Occipital lobe (tissue), 2 donors: ENCODE measurements around the gene ZNF335. TPM values are rescaled to one million over a fixed set of nuclear protein-coding genes. Genes with fewer than 3 reads are reported as not detected.
"Not testable (repeated sequence)": the region's sequence is repeated elsewhere in the genome, so short reads cannot be mapped to it uniquely, and the experiment has no call there.

Experiments used
- DNase-seq: peaks from one replicate; lab custom pipeline; 2025; lab: John Stamatoyannopoulos, UW
- total RNA-seq: library from RNA; depleted of rRNA; stranded (reverse); fragments of >200 nt; gene quantifications from one replicate; pipeline ENCODE4 v1.2.3, GENCODE V29; 2014

The ZNF335 gene
- total RNA-seq, 1 donor from 2014 or later, result 13.9 TPM

DNA sequence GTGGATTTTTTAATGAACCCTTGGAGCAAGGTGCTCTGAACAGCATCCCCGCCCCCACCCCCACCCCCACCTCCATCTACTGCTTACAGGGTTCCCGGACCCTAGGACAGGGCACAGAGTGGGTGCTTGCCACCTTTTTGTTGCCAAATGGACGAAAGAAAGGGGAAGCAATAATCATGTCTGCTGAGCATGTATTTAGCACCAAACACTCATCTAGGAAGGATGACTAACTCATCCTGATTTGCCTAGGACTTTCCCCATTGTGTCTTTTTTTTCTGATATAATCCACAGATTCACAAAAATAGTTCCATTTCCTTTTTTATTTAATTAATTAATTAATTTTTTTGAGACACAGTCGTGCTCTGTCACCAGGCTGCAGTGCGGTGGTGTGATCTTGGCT is 58.9 kb downstream of the ZNF335 start:
- no peak for DNase-seq

DNA sequence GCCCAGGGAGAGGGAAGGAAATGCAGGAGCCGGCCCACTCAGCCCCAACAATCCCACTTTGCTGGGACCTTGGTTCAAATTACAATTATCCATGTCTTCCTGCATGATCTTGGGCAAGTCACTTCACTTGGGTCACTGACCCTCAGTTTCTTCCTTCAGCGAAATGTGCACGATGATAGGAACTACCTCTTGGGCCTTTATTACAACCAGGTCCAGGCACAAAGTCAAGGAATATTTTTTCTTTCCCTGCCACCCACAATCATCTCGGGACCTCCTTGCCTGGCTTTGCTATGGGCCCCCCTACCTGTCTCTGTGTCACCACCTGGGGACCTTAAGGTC is 59.7 kb downstream of the ZNF335 start:
- no peak for DNase-seq

DNA sequence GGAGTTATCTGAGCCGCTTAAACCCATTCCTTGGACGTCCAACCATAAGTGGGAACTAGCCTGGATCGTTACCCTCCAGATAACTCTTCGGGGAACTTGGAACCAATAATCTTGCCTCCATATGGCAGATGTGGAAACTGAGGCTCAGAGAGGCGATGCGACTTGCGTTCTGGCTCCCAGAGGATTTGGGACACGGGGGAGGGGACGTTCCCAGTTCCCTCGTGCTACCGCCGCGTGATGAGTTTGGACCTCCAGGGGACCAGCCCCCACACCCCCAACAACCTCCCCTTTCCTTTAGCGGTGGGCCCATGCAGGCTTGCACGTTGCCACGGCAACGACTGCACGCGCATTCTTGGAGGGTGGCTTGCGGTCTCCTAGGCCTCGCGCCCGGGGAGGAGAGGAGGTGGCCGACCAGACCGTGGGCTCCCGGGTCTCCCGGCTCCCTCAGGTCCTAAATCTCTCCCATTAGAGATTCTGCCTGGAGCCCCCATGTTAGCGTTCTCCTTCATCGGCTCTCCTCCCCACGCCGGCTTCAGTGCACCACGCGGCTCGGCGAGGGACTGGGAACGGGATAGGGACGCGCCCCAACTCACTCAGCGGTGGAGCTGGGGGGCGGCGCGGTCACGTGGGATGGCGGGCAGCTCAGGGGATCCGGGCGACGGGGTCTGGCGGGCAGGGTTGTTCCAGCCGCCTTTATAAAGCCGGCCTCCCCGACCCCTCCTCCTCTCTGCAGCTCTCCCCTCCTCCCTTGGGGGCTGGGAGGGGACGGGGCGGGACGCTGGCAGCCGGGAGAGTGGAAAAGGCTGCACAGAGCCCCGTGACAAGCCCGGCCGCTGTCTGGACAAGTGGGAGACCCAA is 60.3 kb downstream of the ZNF335 start, which contains the start of gene PLTP:
Gene PLTP, minus strand, starts transcription at position 670 of the 858 bp plus-strand sequence. CDS start 703 bp downstream, outside the sequence.
- DNase-seq, result peak; percentile 44

DNA sequence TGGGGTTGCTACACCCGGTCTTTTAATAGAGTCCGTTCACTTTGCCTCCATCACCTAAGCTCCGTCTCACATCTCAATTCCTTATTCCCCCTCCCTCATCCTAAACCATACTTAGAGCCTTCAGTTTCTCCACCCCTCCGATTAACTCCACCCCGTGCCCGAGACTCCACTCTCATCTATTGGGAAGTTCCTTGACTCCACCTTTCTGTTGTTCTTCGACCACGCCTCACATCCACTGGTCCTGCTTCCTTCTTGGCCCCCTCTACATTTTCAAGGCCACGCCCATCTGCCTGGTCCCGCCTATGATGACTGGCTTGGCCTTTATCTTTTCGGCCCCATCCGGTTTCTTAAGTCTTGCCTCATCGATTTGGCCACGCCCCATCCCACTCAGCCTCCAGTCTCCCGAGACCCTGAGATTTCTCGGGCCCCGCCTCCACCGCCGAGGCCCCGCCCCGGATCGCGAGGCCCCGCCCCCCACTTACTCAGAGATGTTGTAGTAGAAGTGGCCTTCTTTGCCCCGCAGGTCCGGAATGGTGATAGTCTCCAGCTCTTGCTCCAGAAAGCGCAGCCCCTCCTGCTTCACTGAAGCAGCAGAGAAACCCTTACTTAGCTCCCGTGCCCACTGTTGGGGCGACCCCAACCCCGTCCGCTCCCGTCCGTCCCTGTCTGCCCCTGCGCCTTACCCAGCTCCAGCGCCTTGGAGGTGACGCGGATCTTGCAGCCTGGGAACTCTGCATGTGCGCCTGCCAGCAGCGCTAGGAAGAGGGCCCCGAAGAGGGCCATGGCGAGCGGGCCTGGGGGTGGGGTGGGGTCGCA is 61.1 kb downstream of the ZNF335 start:
- DNase-seq, result peak; percentile 77

DNA sequence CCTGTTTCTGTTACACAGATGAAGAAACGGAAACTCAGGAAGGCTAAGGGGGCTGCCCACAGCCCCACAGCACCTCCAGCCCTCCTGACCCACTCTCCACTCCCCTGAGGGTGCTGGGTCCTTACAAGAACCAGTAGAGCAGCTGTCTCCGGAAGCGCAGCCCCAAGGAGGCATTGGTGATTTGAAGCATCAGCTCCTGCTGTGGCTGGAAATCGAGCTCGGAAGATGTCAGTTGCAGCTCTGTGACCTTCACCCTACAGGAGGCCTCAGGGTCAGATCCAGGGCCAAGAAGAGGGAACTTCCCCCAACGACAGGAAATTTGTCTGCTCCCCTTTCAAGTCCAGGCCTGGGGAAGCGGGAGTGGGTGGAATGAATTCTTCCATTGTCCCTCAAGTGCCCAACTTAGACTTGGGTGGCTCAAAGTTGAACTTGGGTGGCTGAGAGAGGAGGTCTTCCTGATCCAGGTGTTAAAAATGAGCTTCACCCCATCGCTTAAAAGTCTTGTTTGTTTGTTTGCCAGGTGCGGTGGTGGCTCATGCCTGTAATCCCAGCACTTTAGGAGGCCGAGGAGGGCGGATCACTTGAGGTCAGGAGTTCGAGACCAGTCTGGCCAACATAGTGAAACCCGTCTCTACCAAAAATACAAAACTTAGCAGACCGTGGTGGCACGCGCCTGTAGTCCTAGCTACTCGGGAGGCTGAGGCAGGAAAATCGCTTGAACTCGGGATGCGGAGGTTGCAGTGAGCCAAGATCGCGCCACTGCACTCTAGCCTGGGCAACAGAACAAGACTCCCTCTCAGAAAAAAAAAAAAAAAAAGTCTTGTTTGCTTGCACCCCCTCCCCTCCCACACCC is 62.0 kb downstream of the ZNF335 start:
- no peak for DNase-seq

DNA sequence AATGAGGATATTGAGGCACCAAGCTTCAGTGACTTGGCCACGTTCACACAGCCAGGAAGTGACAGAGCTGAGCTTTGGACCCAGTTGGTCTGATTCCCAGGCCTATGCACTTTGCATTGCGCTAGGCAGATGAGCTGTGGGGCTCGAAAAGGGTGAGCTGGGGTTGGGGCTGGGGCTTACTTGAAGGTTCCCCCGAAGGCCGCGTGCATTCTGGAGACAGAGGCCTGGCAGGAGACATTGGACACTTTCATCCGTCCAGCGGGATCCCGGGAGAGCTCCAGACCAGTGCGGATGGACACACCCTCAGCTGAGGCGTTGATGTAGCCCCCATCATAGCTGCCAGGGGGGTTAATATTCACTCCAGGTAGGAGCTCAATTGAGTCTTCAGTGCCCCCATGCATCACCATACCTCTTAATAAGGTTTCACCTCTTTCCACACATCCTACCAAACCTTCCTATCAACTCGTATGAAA is 62.6 kb downstream of the ZNF335 start:
- no peak for DNase-seq

DNA sequence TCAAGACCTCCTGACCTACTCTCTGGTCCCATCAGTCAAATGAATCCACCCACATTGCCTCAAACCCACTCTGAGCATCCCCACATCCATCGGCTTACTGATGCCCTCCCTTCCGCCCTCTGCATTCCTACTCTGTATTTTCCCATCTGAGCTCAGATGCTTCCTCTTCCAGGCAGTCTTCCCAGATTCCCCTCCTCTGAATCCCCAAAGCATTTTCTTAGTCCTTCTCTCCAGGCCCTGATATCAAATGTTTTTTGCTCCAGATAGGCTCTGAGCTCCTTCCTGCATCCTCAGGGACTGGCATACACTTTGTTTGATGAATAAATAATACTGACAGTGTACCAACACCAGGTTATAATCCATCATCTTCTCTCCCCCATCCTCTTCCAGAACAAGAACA is 63.9 kb downstream of the ZNF335 start:
- no peak for DNase-seq

DNA sequence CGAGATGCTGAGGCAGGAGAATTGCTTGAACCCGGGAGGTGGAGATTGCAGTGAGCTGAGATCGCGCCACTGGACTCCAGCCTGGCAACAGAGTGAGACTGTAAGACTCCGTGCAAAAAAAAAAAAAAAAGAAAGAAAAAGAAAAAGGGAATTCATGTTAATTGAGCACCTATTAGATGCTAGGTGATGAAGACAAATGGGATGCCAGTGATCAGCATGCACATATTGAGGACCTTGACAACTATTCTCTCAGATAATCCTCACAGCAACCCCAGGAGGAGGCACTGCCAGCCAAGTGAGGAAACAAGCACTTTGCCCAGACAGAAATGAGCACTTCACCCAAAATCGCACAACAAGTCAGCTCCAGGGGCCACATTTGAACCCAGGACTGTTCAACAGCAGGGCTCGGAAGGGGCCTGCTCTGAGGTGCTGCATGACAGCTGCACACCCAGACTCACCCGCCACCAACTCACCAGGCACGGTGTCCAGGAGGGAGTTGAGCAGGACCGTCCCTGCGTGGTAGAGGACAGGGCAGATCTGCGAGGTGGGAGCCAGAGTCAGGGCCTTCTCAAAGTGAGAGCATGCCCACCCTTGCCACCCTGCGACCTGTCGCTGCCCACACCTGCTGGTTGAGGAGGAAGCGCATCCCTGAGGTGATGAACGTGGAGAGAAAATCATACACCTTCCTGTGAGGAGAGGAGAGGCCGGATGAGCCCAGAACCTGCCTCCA is 64.6 kb downstream of the ZNF335 start:
- no peak for DNase-seq

DNA sequence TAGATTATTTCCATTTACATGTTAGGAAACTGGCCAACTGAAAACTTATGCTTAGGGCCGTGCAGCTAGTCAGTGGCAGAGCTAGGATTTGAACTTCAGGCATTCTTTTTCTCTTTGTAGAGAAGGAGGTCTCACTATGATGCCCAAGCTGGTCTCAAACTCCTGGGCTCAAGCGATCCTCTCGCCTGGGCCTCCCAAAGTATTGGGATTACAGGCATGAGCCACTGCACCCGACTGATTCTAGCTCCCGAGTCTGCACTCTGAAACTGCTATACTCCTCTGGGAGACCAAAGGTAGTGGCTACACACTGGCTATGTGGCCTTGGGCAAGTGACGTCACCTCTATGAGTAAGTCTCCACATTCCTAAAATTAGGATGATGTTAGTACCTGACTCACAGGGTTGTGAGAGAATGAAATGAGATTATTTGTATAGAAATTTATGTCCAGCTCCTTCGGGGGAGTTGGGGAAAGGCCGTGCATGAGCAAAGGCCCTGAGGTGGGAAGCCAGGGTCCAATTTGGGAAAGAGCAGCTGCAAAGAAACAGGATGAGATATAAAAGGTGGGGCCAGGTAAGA is 66.4 kb downstream of the ZNF335 start:
- DNase-seq, result no peak

DNA sequence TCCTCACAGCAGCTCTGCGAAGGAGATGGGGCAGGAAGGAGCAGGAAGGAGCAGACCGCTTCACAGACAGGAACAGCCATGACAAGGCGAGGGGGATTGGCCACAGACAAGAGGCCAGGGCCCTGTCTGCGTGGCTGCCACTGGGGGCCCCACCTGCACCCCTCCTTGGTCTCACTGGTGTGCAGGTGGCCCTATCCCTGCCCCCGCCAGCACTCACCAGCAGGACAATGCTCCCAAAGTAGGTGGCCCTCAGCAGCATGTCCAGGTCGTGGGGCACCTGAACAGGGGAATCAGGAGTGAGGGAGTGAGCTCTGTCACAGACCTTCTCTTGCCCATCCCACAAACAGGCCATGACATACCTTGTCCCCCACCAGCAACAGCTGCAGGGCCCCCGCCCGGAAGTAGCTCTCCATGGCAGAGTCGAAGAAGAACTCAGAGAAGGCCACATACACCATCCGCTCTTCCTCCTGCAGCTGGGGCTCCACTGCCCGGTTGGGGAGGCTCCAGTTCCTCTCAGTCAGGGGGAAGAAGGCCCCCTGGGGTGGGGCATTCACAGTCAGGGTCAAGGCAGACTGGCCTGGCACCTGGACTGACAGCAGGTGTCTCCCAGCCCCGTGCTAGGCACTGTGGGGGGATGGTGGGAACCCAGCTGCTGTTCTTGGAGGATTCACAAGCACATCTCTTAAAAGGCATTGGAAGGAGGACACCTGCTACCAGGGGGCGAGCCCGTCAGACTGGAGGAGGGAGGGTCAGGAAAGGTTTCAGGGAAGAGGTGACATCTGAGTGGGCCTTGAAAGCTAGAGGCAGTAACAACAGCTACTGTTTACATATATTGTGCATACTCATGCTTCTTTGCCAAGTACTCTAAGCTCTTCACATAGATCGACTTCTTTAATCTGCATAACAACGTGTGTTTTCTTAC is 67.2 kb downstream of the ZNF335 start:
- no peak for DNase-seq

DNA sequence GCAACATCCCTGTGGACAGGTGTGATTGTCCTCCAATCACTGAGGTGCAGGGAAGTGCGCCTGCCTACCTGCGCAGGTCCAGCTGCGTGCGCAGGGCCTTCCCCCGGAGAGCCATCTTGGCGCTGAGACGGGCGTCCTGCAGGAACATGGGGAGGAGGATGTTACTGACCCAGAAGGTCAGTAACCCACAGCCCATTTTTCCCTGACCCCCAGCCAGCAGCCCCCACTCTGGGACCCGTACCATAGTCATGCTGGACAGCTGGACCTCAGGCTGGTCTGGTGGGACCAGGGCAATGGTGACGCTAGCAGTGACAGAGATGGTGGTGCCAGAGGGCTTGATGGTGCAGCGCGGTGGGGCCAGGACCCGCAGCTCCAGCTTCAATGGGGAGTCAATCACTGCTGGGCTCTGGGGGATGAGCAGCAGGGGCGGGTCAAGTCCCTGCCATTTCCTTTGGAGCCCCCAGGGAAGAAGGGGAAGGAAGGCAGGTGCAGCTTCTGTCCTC is 69.8 kb downstream of the ZNF335 start:
- DNase-seq, result no peak

DNA sequence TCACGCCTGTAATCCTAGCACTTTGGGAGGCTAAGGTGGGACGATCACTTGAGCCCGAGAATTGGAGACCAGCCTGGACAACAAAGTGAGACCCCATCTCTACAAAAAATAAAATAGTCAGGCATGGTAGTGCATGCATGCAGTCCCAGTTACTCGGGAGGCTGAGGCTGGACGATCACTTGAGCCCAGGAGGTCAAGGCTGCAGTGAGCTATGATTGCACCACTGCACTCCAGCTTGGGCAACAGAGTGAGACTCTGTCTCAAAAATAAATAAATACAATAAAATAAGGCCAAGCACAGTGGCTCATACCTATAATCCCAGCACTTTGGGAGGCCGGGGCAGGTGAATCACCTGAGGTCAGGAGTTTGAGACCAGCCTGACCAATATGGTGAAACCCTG is 70.7 kb downstream of the ZNF335 start:
- not testable (repeated sequence) for DNase-seq

DNA sequence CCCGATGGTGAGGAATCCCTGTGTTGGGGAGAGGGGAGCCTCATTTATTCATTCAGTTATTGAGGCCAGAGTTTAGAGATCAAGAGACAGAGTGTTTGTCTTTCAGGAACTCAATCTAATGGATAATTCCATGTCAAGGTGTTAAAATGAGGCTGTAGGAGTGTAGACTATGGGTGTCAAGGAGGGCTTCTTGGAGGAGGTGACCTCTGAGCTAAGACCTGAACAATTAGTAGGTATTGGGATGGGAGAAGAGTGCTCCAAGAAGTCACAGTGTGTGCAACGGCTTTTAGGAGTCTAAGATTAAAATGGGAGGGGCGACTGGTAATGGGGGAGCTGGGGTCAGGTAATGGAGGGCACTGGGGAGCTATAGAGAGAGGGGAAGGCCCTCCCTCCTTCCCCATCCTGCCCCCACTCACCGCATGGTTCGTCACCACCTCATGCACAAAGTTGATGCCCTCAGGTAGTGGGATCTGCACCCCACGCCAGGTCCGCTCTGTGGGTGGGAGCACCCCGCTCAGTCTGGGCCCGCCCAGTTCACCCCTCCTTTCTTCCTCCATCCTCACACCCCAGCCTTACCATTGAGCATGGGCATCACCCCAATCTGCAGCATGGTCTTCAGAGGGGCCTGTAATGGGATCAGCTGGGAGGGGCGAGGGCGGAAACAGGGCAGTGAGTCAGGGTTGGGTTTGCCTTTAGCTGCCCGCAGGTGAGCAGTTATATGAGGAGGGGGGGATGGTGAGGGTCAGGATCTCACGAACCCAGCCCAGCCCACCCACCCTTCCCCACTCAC is 72.8 kb downstream of the ZNF335 start:
- DNase-seq, result no peak

Other genes starting within 250 kb of the ZNF335 start
- not detected for gene SPINT4, start 249.9 kb downstream of the ZNF335 start, total RNA-seq
- gene WFDC3, start 180.3 kb downstream of the ZNF335 start, total RNA-seq, result not detected
- 9.2 TPM for gene DNTTIP1, start 180.2 kb downstream of the ZNF335 start, total RNA-seq
- gene UBE2C, start 159.6 kb downstream of the ZNF335 start, total RNA-seq, result 6.9 TPM
- 1.2 TPM for gene TNNC2, start 144.9 kb downstream of the ZNF335 start, total RNA-seq
- gene SNX21, start 138.4 kb downstream of the ZNF335 start, total RNA-seq, result 22.8 TPM
- gene ACOT8, start 114.8 kb downstream of the ZNF335 start, total RNA-seq, result 21.5 TPM
- gene ZSWIM3, start 114.6 kb downstream of the ZNF335 start, total RNA-seq, result 13.9 TPM
- gene ZSWIM1, start 91.0 kb downstream of the ZNF335 start, total RNA-seq, result 5.5 TPM
- 1.7 TPM for gene SPATA25, start 84.6 kb downstream of the ZNF335 start, total RNA-seq
- gene NEURL2, start 81.0 kb downstream of the ZNF335 start, total RNA-seq, result 2.8 TPM
- gene CTSA, start 80.9 kb downstream of the ZNF335 start, total RNA-seq, result 15.8 TPM
- 19.0 TPM for gene PLTP, start 60.0 kb downstream of the ZNF335 start, total RNA-seq
- 14.5 TPM for gene PCIF1, start 37.5 kb downstream of the ZNF335 start, total RNA-seq
- not detected for gene MMP9, start 36.7 kb upstream of the ZNF335 start, total RNA-seq
- 19.2 TPM for gene SLC12A5, start 57.0 kb upstream of the ZNF335 start, total RNA-seq
- gene NCOA5, start 117.8 kb upstream of the ZNF335 start, total RNA-seq, result 20.4 TPM
- 0.62 TPM for gene CD40, start 146.1 kb upstream of the ZNF335 start, total RNA-seq